Stimulated activated CD4-positive, alpha-beta T cell treated with anti-CD3 and anti-CD28 coated beads, Interleukin-4, amount 100 ng/mL, for 4 hours (primary cell): Measurements from ENCODE around the gene CNTN4.

Experiments
- DNase-seq, 2 experiments: peaks; one replicate each; pipeline ENCODE4 v3.0.0-alpha.2; 2020

CNTN4 gene

GRCh38 chr3:2823437-2824211 lies 725.0 kb downstream of the CNTN4 start:
- DNase-seq = no peak

GRCh38 chr3:2826036-2826435 lies 727.4 kb downstream of the CNTN4 start:
- no peak for DNase-seq

- no peak for DNase-seq
Measured at GRCh38 chr3:2826453-2826852, 727.8 kb downstream of the CNTN4 start.

- no peak for DNase-seq
Measured at GRCh38 chr3:2837239-2837638, 738.6 kb downstream of the CNTN4 start.

GRCh38 chr3:2837910-2838309 lies 739.2 kb downstream of the CNTN4 start:
- DNase-seq = no peak

- DNase-seq = no peak
Measured at GRCh38 chr3:2838546-2839157, 740.0 kb downstream of the CNTN4 start.

GRCh38 chr3:2839876-2840275 lies 741.2 kb downstream of the CNTN4 start:
- no peak for DNase-seq

GRCh38 chr3:2847062-2847841 lies 748.6 kb downstream of the CNTN4 start:
- no peak for DNase-seq

GRCh38 chr3:2849092-2849491 lies 750.4 kb downstream of the CNTN4 start:
- DNase-seq = no peak

GRCh38 chr3:2850701-2851100 lies 752.0 kb downstream of the CNTN4 start:
- DNase-seq = no peak

GRCh38 chr3:2851361-2851760 lies 752.7 kb downstream of the CNTN4 start:
- DNase-seq = no peak

- DNase-seq = no peak
Measured at GRCh38 chr3:2851835-2852234, 753.2 kb downstream of the CNTN4 start.

GRCh38 chr3:2853651-2854050 lies 755.0 kb downstream of the CNTN4 start:
- DNase-seq = no peak

GRCh38 chr3:2856138-2857133 lies 757.8 kb downstream of the CNTN4 start:
- DNase-seq = no peak

GRCh38 chr3:2860626-2861025 lies 762.0 kb downstream of the CNTN4 start:
- DNase-seq = no peak

- DNase-seq = no peak
Measured at GRCh38 chr3:2861120-2861519, 762.5 kb downstream of the CNTN4 start.

GRCh38 chr3:2861920-2862319 lies 763.3 kb downstream of the CNTN4 start:
- DNase-seq = no peak

GRCh38 chr3:2862366-2862765 lies 763.7 kb downstream of the CNTN4 start:
- DNase-seq = no peak

GRCh38 chr3:2863127-2863526 lies 764.5 kb downstream of the CNTN4 start:
- no peak for DNase-seq

- DNase-seq = no peak
Measured at GRCh38 chr3:2869905-2870304, 771.2 kb downstream of the CNTN4 start.

GRCh38 chr3:2870724-2871333 lies 772.2 kb downstream of the CNTN4 start:
- DNase-seq = no peak

GRCh38 chr3:2872884-2873283 lies 774.2 kb downstream of the CNTN4 start:
- DNase-seq = no peak
